Sciatic nerve (tissue), 2 donors: Measurements from ENCODE around the gene FMN1. TPM values are rescaled to one million over a fixed set of nuclear protein-coding genes. Genes with fewer than 3 reads are reported as not detected.
A peak's percentile ranks its signal among the peaks of the same experiment; 100 is the strongest.

Experiments
- ATAC-seq: fragments of 200-7000 bp; cut with Tn5 transposase; one replicate; pipeline ENCODE4 v1.9.1; 2020; ENCODE audit warnings: mild to moderate bottlenecking, moderate library complexity
- DNase-seq: peaks from one replicate; pipeline ENCODE4 v3.0.0-alpha.2; 2020; ENCODE audit warnings: low spot score
- intact Hi-C: fragments of 100-400 bp; cut with DNase I; formaldehyde crosslinking; loops from one replicate; pipeline ENCODE4 v1.14.2; 2022
- total RNA-seq: library from RNA; stranded (reverse); fragmentation: NEBNext Ultra II Directional; extraction: Animal tissue kit (Norgen Biotek cat#: 25700); gene quantifications from one replicate; pipeline ENCODE4 v1.2.1, GENCODE V29; 2021
- donor health status: DM: no; HTN: no; CAD: no.
- donor health status: DM: no; HTN: no; CAD: no.

The FMN1 gene
- total RNA-seq, 1 donor from 2014 or later, result 10.0 TPM

DNA sequence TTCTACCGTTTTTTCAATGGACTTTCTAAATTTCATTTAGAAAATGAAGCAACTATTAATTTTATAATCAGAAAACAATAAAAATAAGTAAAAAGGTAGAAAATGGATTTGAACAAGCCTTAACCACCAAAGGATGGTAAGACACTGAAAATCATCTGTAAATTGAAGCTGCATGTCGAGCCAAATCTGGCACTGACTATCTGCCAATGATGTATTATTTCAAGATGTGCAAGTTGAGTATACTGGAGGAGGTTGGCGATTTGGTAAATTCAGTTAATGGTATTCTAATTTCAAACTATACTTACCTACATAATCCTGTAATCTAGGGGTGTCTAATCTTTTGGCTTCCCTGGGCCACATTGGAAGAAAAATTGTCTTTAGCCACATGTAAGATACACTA, 93.5 kb downstream of the FMN1 start:
- intact Hi-C loops, result no loop called here
- no peak for DNase-seq
- ATAC-seq, result no peak

- DNase-seq, result no peak
- ATAC-seq, result no peak
- intact Hi-C loops, result no loop called here
Observed at GRCh38 chr15:33100314-33100713, 94.2 kb downstream of the FMN1 start.

DNA sequence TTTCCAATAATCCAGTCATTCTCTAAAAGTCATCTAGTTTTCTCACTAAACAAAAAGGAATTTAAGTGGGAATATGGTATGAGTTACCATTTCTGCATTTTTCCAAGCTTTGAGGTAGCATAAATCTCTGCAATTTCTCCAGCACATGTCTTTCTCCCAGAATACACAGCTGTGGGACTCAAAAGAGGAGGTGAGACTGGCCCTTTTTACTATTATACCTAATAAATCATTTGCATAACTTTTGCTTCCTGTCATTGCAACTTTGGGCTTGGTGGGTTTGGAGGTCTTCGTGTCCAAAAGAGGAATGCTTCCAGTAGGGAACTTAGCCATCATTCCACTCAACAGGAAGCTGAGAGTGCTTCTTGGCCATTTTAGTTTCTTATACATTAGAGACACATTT, 94.8 kb downstream of the FMN1 start:
- ATAC-seq (no peak), DNase-seq (no peak)
- intact Hi-C loops, result no loop called here

DNA sequence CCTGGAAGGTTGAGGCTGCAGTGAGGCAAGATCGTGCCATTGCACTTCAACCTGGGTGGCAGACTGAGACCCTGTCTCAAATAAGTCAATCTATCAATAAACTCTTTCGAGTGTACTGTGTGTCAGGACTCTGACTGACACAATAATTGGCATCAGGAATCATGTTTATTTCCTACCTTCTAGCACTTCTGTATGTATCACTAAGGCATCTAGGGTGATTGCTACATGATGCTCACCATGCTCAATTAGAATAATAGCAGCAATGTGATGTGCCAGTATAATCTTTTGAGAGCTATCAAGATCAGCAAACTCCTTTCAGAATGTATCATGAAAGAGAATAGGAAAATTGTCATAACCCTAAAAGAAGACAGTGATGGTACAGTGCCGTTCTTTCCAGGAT, 95.3 kb downstream of the FMN1 start:
- intact Hi-C loops, result no loop called here
- DNase-seq (no peak), ATAC-seq (no peak)

DNA sequence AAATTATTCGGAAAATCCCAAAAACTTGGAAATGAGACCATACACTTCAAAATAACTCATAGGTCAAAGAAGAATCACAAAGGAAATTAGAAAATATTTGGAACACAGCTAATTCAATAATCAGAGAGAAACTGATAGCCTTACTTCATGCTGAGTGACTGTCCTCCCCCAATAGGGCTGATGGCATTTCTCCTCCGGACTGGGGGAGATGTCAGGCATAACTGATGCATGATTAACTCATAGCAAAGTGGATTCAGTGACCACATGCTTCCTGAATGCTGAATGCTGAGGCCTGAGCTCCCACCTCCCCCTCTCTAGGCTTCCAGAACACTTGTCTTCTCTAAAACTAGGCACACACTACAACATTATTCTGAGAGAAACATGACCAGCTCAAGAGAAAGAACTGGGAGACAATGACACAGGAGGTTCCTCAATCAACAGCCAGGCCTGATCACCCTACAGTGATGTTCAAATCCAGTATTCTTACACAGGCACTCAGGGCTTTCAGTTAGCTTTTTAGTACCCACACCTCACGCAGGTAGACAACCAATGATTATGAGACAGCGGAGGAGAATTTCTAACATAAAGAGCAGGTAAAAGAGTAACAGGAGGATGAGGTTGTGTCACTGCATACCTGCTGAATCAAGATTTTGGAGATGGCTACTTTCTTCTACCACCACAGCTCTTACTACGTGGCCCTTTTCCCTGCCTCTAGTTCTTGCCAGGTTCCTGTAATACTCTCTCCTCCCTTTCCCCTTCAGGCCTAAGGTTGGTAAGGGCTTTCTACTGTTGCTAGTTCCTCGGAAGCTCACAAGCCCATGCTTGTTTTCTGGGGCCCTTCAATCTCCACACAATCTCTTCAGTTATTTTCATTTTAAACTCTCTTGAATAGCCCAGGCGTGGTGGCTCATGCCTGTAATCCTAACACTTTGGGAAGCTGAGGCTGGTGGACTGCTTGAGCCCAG, 96.1 kb downstream of the FMN1 start:
- intact Hi-C loops, result no loop called here
- no peak for ATAC-seq
- no peak for DNase-seq

DNA sequence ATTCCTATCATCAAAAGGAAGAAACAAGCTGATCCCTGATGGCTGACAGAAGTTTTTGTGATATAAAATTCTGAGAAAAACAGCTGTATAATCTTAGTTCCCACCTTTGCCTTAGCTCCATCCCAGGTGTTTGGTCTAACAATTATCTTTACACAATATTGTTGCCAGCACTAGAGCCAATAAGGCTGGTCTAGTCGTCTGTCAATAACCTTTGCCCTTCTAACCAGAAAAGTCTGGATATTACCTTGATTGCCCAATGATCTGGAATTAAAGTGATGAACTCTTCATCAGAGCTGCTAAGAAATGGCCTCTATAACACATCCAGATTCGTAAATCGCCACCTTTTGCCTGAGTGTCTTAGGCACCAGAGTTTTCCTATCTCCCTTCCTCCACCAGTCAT, 98.4 kb downstream of the FMN1 start:
- intact Hi-C loops, result no loop called here
- no peak for DNase-seq
- no peak for ATAC-seq

GRCh38 chr15:33095641-33096040, 98.9 kb downstream of the FMN1 start:
- ATAC-seq, result no peak
- intact Hi-C loops, result no loop called here
- no peak for DNase-seq

- DNase-seq, result no peak
- intact Hi-C loops, result no loop called here
Observed at GRCh38 chr15:33094336-33094735, 100.2 kb downstream of the FMN1 start.

DNA sequence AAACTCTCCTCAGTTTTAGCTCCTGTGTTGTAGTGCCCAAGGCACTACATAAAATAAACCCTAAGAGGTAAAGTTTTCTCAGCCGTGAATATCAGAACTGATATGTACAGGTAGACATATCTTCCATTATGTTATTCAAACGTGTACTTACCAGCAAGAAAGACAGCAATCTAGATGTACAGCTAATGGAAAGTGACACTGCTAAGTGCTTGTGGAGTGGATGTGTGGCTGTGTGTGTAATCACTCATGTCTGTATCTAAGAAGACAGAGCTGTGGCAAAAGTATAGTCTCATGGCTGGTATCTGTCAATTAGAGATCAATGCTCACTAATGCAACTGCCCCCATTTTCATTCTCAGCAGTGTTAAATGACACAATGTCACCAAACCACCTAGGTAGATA, 101.3 kb downstream of the FMN1 start:
- DNase-seq, result no peak
- ATAC-seq, result no peak
- intact Hi-C loops, result no loop called here

More at GRCh38 chr15:33094336-33094735, 100.2 kb downstream of the FMN1 start:
- no peak for ATAC-seq

- intact Hi-C loops, result no loop called here
- ATAC-seq (no peak), DNase-seq (no peak)
Observed at GRCh38 chr15:33091983-33092693, 102.4 kb downstream of the FMN1 start.

GRCh38 chr15:33089878-33090757, 104.4 kb downstream of the FMN1 start:
- intact Hi-C loops, result no loop called here
- DNase-seq (no peak), ATAC-seq (no peak)

DNA sequence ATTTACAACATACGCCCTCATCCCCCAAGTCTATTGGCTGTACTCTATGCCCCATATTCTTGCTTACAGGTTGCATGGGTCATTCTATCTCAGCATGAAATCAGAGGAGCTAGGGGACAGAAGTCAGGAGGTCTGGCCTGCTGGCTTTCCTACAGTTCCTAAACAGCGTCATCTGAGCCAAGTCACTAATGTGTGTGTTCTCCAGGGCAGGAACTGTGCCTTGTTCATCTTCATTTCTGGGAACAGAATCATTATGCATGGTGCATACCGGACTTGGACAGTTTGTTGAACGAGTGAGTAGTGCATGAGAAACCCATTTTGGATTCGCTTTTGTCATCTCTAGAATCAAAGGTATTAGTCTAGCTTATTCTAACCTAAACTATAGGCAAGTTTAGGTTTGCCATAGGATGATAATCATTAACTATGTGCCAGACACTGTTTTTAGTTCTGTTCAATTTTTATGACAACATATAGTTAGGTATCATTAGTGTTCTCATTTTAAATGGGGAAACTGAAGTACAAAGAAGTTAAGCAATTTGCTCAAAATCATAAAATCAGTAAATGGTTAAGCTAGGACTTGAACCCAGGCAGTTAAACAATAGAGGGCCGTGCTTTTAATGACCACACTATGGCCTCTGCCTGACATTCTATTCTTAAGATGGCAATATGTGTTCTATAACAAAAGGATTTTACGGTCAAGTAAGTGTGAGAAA, 105.2 kb downstream of the FMN1 start:
- no peak for ATAC-seq
- no peak for DNase-seq
- intact Hi-C loops, result no loop called here

DNA sequence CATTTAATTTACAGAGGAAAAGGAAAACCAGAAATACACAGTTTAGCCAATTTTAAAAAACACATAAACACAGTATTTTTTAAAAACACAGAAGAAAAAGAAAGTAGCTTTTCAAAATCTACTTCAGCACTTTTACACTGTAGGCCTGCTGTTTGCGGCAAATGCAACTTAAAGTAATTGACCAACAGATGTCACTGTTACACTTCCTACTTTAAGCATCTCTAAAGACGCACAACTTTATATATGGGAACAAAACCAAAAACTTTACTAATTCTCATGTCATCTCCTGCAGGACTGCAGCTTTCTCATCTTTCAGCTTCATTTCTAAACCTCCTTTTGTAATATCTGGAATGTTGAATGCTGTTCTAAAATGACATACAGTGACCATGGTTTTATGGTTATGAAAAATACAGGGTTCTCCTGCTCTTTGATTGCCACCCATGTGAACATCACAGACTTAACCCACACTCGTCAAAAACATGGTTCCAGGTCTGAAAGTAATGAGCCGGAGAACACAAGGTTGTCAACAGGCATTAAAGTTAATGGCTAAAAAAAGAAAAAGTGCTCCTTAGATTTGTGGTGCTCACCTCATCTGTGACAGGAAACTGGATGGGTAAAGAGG, 107.9 kb downstream of the FMN1 start:
- intact Hi-C loops, result no loop called here
- ATAC-seq (peak; percentile 56), DNase-seq (no peak)

GRCh38 chr15:33084661-33085060, 109.9 kb downstream of the FMN1 start:
- intact Hi-C loops, result no loop called here
- ATAC-seq (no peak), DNase-seq (no peak)

DNA sequence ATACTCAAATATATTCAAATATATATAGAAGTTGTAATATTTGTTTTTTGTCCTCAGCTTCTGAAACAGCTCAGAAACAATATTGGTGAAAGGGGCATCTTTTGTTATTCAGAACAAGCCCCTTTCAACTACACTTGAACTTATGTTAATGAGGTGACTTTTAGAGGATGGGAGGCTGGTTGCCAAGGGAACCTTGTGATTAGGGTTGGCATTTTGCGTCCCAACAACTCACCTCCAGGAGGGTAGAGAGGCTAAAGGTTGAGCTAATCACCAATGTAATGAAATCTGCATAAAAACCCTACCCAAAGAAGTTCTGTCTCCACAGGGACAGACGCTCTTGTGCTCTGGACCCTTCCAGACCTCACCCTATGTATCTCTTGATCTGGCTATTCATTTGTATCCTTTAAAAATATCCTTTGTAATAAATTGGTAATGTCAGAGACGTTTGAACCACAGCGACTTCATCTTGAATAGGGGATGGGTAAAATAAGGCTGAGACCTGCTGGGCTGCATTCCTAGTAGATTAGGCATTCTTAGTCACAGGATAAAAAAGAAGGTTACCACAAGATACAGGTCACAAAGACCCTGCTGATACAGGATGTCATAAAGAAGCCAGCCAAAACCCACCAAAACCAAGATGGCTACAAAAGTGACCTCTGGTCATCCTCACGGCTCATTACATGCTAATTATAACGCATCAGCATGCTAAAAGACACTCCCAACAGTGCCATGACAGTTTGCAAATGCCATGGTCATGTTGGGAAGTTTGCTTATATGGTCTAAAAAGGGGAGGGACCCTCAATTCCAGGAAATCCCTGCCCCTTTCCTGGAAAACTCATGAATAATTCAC, 111.1 kb downstream of the FMN1 start:
- ATAC-seq (no peak), DNase-seq (no peak)
- intact Hi-C loops, result no loop called here

- intact Hi-C loops, result no loop called here
- no peak for DNase-seq
- no peak for ATAC-seq
Observed at GRCh38 chr15:33080006-33080405, 114.5 kb downstream of the FMN1 start.

DNA sequence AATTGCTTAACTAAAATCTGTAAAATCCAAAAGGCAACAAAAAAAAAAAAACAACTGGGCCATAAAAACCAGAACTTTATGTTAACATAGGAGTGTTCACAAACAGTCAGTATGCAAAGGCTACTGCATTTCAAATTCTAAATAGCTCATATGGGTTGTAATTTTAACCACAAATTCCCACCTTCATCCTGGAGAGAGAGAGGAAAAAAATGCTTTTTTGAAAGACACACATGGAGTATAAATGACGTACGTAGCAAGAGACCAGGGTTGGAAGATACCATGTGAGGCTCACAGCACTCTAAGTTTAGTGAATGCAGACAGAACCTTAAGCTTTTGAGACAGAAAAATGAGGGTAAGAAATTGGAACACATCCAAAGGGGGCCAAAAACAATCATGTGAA, 115.9 kb downstream of the FMN1 start:
- intact Hi-C loops, result loop anchor here (10.0 kb wide), 1 partner anchor 506 kb away; no protein-coding TSS in a partner anchor
- DNase-seq (no peak), ATAC-seq (no peak)
